Esophagus muscularis mucosa (tissue), 4 donors: Measurements from ENCODE around the gene MND1. TPM values are rescaled to one million over a fixed set of nuclear protein-coding genes. Genes with fewer than 3 reads are reported as not detected.

Source experiments
- DNase-seq: peaks from one replicate; pipeline ENCODE4 v3.0.0-alpha.2; 2017; ENCODE audit errors: extremely low spot score
- H3K27ac ChIP-seq, 4 donors: fragments of 200-600 bp; sonication (generic); replicated peaks in 1 of 4; 1 replicate in 3 of 4; 2 replicates in 1 of 4; pipeline ENCODE4 v1.5.1; 2016 to 2019; ENCODE audit warnings: mild to moderate bottlenecking in 1 of 4
- H3K27me3 ChIP-seq, 4 donors: fragments of 200-600 bp; sonication (generic); one replicate each; pipeline versions ENCODE4 v1.5.1 to v1.6.0; 2016 to 2019
- H3K36me3 ChIP-seq, 4 donors: fragments of 200-600 bp; sonication (generic); one replicate each; pipeline ENCODE4 v1.5.1; 2016 to 2019
- H3K4me1 ChIP-seq, 4 donors: fragments of 200-600 bp; sonication (generic); one replicate each; pipeline ENCODE4 v1.5.1; 2016 to 2019
- H3K4me3 ChIP-seq, 4 donors: fragments of 200-600 bp; sonication (generic); 1 replicate in 2 of 4; 2 replicates in 2 of 4; pipeline ENCODE4 v1.5.1; 2016 to 2019; ENCODE audit warnings: mild to moderate bottlenecking in 4 of 4, moderate library complexity in 1 of 4
- H3K9me3 ChIP-seq, 4 donors: fragments of 200-600 bp; sonication (generic); 1 replicate in 3 of 4; 2 replicates in 1 of 4; pipeline ENCODE4 v1.5.1; 2016 to 2019
- EP300 ChIP-seq: sonication (generic); formaldehyde crosslinking; IDR thresholded peaks from one replicate; pipeline ENCODE4 v1.6.1; 2017; ENCODE audit warnings: antibody characterized with exemption
- POLR2A ChIP-seq: fragments of 450-650 bp; IDR thresholded peaks from one replicate; pipeline ENCODE4 v1.6.1; 2017; ENCODE audit warnings: antibody characterized with exemption, moderate library complexity, mild to moderate bottlenecking, low read depth
- POLR2AphosphoS5 ChIP-seq, 2 donors: sonication (generic); formaldehyde crosslinking; IDR thresholded peaks; one replicate each; pipeline ENCODE4 v1.6.1; 2017; ENCODE audit warnings: antibody characterized with exemption in 2 of 2
- WGBS: methylation state at CpG from one replicate; pipeline ENCODE4 v1.1.5; 2018; 5-methylcytosine and 5-hydroxymethylcytosine counted together
- intact Hi-C: fragments of 100-400 bp; cut with DNase I; formaldehyde crosslinking; loops from one replicate; pipeline ENCODE4 v1.15.1; 2023
- total RNA-seq, 4 donors: library from RNA; depleted of rRNA; stranded (reverse); fragments of >200 nt; gene quantifications; one replicate each; pipeline versions ENCODE4 v1.1.0 to v1.2.1, GENCODE V29; 2016
- TF ChIP-seq, protein P1 (sequence below), 3 experiments: fragments of 200-600 bp in 2 of 3; fragments of 450-650 bp in 1 of 3; sonication (generic) in 2 of 3; IDR thresholded peaks; one replicate each; pipeline ENCODE4 v1.5.1; 2017 to 2019; ENCODE audit warnings: antibody characterized with exemption in 3 of 3, mild to moderate bottlenecking in 2 of 3, moderate library complexity in 1 of 3

Gene MND1
- under 1 TPM in 1 of 4 donors, not detected in 3; 0.99 TPM for total RNA-seq

DNA sequence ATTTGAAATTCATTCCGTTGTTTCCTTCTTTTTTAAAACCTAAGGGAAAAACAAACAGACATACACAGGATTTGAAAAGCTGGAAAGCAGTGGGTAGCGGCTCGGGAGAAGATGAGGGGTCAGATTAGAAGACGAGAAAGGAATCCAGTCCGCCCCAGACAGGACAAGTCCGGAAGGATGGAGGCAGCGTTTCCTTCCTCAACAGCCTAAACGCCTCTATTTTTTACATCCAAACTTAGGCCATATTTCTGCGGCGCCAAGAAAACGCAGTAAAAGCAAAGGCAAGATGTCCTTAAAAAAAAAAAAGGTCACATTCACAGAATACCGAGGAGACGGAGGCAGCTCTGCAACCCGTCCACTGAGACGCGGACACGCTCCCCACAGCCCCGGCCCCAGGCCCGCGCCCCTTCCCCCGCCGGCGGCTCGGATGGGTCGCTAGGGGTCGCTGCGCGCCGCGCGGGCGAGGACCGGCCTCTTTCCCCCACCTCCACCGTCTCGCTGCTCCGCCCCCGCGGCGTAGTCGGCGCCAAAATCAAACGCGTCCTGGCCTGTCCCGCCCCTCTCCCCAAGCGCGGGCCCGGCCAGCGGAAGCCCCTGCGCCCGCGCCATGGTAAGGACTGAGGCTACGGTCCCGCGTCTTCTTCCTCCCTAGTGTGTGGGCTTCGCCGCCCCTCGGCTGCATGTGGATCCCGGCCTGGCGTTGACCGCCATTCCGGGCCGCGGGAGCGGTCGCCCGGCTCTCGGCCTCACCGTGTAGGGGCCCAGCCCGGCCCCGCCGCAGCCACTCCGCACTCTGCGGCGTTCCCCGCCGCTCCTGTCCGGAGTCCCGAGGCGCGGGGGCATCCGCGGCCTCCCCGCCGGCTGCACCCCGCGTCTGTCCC lies at the start of gene MND1:
TSS of gene MND1 (plus strand) at position 558 of the 881 bp plus-strand sequence. CDS start at position 608, 50 bp downstream.
- H3K4me1 ChIP-seq = peaks cover 13 to 20% (median 16%) of the 10 kb centered on the region in 4 donors
- DNase-seq = no peak
- no peaks in the 10 kb centered on the region for H3K27me3 ChIP-seq
- 1% methylated on average over 31 of the region's 86 CpGs for WGBS
- no peaks in the 10 kb centered on the region for H3K9me3 ChIP-seq
- H3K36me3 ChIP-seq = no peaks in the 10 kb centered on the region
- intact Hi-C loops = loop anchor here (1.0 to 10.0 kb wide), 2 partner anchors 120 to 230 kb away; partner anchors contain the start of gene TMEM131L
- TF ChIP-seq POLR2AphosphoS5 (IDR thresholded peaks at IDR 0.05) (peak in 1 of 2 donors; percentile 54), POLR2A (no peak), EP300 (no peak)
- TF ChIP-seq, protein P1, sequence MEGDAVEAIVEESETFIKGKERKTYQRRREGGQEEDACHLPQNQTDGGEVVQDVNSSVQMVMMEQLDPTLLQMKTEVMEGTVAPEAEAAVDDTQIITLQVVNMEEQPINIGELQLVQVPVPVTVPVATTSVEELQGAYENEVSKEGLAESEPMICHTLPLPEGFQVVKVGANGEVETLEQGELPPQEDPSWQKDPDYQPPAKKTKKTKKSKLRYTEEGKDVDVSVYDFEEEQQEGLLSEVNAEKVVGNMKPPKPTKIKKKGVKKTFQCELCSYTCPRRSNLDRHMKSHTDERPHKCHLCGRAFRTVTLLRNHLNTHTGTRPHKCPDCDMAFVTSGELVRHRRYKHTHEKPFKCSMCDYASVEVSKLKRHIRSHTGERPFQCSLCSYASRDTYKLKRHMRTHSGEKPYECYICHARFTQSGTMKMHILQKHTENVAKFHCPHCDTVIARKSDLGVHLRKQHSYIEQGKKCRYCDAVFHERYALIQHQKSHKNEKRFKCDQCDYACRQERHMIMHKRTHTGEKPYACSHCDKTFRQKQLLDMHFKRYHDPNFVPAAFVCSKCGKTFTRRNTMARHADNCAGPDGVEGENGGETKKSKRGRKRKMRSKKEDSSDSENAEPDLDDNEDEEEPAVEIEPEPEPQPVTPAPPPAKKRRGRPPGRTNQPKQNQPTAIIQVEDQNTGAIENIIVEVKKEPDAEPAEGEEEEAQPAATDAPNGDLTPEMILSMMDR (IDR thresholded peaks at IDR 0.05) = peak; percentile 78 to 98 (median 93)
- H3K4me3 ChIP-seq = peak within 1 kb of the TSS; percentile 82 to 94 (median 94)
- peak within 1 kb of the TSS in 3 of 4 donors; percentile 48 to 65 (median 60) for H3K27ac ChIP-seq

DNA sequence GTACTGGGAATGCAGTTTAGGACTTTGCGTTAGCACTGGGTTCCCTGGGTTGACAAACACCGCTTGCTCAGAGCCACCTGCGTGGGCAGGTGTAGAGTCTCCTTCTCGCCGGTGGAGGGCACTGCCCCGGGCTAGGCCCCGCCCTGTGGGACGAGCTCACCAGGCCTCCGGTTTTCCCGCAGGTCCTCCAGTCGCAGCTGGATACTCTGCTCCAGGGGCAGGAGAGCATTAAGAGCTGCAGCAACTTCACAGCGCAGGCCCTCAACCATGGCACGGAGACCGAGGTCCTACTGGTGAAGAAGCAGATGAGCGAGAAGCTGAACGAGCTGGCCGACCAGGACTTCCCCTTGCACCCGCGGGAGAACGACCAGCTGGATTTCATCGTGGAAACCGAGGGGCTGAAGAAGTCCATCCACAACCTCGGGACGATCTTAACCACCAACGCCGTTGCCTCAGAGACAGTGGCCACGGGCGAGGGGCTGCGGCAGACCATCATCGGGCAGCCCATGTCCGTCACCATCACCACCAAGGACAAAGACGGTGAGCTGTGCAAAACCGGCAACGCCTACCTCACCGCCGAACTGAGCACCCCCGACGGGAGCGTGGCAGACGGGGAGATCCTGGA lies 49.2 kb upstream of the MND1 start:
- H3K27ac ChIP-seq = no peak overlapping the region
- no peak overlapping the region for H3K4me3 ChIP-seq
- H3K9me3 ChIP-seq = peaks cover 0 to 8% (median 3%) of the 10 kb centered on the region in 4 donors
- peak; percentile 47 for DNase-seq
- TF ChIP-seq EP300 (no peak), POLR2A (no peak), POLR2AphosphoS5 (IDR thresholded peaks at IDR 0.05) (no peak)
- TF ChIP-seq, protein P1 (IDR thresholded peaks at IDR 0.05) = no peak
- H3K4me1 ChIP-seq = peaks cover 21 to 40% (median 24%) of the 10 kb centered on the region in 4 donors
- H3K36me3 ChIP-seq = peaks cover 4 to 52% (median 24%) of the 10 kb centered on the region in 4 donors
- H3K27me3 ChIP-seq = no peaks in the 10 kb centered on the region
- 93% methylated on average over 22 of the region's 40 CpGs for WGBS
- intact Hi-C loops = no loop called here

DNA sequence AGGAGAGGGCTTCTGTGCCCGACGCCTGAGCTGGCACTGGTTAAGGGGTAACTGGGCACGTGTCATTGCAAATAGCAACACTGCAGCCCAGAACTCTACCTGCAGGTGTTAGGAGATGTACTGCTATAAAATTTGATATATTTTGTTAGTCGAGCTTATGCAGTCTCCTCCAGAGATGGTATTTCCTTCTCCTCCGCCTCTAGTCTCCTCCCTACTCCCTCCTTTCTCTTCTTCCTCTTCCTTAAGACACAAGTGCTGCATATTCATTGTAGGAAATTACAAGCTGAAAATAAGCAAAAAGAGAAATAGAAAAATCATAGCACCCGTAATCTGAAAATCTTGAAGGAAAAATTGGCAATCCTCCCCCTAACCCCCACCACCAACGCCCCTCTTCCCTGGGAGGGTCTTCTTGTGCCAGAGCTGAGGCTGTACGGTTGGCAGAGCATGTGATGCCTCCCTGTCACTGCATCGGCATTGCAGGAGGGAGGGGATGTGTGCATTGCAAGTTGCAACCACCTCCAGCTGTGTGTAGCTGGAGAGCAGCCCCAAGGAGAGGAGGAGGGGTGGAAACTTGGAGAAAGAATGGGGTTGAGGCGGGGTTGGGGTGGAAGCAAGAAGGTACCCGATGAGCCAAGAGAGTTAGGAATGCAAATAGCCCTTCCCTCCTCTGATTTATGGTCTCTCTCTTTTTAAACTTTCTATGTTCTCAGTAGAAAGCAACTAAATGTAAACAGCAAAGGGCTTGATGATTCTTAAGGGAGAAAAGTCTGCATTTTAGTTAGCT lies 48.3 kb upstream of the MND1 start:
- H3K4me3 ChIP-seq = no peak overlapping the region
- 48% methylated on average over 11 of the region's 11 CpGs for WGBS

DNA sequence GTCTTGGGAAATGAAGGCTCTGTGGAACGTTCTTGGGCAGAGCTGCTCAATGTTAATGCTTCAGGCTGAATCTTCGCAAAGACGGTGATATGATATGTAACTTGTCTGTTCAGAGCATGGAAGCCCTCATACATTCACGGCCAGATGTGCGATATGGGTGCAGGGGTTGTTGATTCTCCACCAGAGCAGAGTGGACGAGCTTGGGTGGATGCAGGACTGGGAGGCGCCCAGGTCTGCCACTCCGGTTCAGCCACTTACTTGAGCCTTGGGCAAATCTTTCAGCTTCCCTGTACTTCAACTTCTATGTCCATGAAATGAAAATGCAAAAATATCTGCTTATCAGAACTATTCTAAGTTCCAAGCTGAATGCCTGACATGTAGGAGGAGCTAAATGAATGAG lies 47.4 kb upstream of the MND1 start:
- Histone ChIP-seq H3K27ac (no peak overlapping the region), H3K4me3 (no peak overlapping the region), H3K36me3 (peaks cover 4 to 44% (median 24%) of the 10 kb centered on the region in 4 donors), H3K9me3 (peaks cover 0 to 9% (median 3%) of the 10 kb centered on the region in 4 donors), H3K27me3 (no peaks in the 10 kb centered on the region), H3K4me1 (peaks cover 21 to 40% (median 24%) of the 10 kb centered on the region in 4 donors)
- intact Hi-C loops = no loop called here
- 71% methylated on average over 8 of the region's 8 CpGs for WGBS
- peak; percentile 89 for DNase-seq
- TF ChIP-seq, protein P1 (IDR thresholded peaks at IDR 0.05) = no peak
- no peak for TF ChIP-seq POLR2A
- TF ChIP-seq EP300 = no peak
- TF ChIP-seq POLR2AphosphoS5 (IDR thresholded peaks at IDR 0.05) = no peak

More for the DNA sequence above, 48.3 kb upstream of the MND1 start:
- TF ChIP-seq POLR2A = no peak
- TF ChIP-seq, protein P1 (IDR thresholded peaks at IDR 0.05) = no peak
- TF ChIP-seq POLR2AphosphoS5 (IDR thresholded peaks at IDR 0.05) = no peak
- no peak for TF ChIP-seq EP300
- Histone ChIP-seq H3K36me3 (peaks cover 4 to 48% (median 26%) of the 10 kb centered on the region in 4 donors), H3K27ac (peak overlapping the region in 1 of 4 donors; percentile 4), H3K27me3 (no peaks in the 10 kb centered on the region), H3K4me1 (peaks cover 21 to 40% (median 24%) of the 10 kb centered on the region in 4 donors), H3K9me3 (peaks cover 0 to 9% (median 3%) of the 10 kb centered on the region in 4 donors)
- intact Hi-C loops = no loop called here
- DNase-seq = peak; percentile 77
